HG03108 (cell line): Measurements from ENCODE around the gene ARHGEF33.
A peak's percentile ranks its signal among the peaks of the same experiment; 100 is the strongest.

Source experiments
- ATAC-seq: cut with Tn5 transposase; IDR thresholded peaks from one replicate; pipeline ENCODE4 v1.9.1; 2021; ENCODE audit warnings: moderate library complexity; ENCODE audit not compliant: unreplicated experiment

Gene ARHGEF33

DNA sequence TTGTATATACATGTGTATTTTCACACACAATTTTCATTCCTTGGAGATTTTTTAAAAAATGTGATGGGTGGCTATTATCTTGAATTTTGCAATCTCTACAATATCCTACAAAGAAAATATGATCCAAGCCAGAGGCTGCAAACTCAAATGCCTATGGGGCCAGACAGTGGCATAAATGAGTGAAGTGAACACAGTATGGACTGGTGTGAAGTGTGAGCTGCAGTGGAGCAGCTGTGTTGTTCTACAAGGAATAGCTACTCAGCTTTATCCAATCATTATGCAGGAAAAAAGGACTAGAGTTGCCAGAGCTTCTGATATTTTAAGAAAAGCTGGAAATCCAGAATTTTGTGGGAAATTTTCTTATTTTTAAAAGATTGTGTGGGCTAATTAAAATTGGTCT, 62.1 kb downstream of the ARHGEF33 start:
- no peak for ATAC-seq

DNA sequence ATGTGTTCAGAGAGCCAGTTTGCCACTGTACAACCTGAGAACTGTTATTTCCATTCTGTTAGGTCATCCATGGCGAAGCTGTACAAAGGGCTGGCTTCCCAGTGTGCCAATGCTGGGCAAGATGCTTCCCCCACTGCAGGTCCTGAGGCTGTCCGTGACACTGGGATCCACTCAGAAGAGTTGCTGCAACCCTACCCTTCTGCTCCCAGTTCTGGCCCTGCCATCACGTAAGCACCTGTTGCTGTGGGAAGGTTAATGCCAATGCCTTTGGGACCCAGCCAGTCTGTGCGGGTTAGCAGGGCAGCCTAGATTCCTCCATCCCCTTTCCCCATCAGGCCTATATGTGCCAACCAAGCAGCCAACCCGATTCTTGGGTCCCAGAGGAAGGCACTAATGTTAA, 68.3 kb downstream of the ARHGEF33 start:
- ATAC-seq: no peak

DNA sequence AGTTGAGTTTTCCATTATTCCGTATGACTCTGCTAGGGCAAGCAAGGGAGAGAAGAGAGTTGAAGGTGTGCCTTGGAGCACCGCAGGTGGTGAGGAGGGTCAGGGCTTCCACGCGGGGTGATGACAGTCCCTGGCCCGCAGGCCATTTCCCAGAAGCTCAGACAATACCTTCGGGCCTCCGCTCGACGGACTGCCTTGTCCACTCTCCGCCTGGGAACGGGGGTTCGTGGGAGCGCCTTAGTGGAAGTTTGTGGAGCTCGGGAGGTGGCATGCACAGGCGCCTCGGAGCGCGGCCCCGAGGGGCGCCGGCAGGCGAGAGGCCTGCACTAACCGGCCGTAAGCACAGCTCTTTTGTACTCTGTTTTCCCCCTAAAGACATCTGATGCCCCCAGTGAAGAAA, 69.8 kb downstream of the ARHGEF33 start:
- no peak for ATAC-seq

DNA sequence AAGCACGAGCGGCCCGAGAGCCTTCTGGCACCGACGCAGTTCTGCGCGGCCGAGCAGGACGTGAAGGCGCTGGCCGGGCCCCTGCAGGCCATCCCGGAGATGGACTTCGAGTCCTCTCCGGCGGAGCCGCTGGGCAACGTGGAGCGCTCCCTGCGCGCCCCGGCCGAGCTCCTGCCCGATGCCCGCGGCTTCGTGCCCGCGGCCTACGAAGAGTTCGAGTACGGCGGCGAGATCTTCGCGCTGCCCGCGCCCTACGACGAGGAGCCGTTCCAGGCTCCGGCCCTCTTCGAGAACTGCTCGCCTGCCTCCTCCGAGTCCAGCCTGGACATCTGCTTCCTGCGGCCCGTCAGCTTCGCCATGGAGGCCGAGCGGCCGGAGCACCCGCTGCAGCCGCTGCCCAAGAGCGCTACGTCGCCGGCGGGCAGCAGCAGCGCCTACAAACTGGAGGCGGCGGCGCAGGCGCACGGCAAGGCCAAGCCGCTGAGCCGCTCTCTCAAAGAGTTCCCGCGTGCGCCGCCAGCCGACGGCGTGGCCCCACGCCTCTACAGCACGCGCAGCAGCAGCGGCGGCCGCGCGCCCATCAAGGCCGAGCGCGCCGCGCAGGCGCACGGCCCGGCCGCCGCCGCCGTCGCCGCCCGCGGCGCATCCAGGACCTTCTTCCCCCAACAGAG, 70.4 kb downstream of the ARHGEF33 start:
- ATAC-seq: peak; percentile 67

DNA sequence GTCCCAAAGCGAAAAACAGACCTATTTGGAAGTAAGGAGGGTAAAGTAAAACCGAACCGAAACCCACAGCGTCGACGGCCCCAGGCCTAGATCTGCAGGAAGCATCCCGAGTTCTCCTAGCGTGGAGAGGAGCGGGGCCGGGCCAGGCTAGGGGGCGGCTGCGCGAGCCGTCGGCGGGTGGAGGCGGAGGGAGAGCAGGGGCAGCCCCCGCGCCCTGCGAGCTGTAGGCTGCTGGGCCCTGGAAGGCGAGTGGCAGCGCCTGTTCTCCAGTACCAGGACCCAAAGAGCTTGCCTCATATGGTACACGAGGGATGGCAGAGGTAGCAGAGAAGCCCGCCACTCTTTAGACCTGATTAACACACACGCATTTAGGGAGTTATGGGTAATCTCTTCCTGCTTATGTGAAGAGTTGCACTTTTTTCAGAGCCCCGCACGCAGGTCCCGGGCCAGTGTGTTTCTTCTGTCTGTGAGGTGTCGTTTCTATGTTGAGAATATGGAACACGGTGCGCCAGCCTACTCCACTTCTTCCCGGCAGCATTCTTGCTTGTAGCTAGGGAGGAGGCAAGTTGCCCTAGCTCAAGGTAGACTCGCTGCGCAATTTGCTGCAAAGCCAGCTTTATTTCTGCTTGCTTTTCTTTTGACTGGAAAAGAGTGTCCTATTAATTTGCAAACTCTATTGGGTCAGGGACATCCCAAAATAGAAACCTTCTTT, 71.1 kb downstream of the ARHGEF33 start:
- ATAC-seq: peak; percentile 11

DNA sequence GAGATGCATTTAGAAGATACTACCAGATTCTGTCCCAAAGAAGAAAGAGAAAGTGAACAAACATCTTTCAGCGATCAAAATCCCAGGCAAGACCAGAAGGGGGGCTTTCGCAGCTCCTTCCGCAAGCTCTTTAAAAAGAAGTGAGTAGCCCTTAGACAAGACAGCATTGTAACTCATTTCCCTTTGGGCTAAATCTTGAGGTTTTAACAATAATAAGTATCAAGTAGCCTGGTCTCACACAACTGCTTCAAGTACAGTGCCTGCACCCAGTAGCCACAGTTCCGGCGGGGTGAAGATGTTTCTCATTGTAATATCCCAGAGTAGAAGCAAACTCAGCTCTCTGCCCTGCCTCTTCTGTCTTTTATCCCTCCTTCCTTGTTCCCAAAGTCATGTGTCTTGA, 76.3 kb downstream of the ARHGEF33 start:
- ATAC-seq: no peak

DNA sequence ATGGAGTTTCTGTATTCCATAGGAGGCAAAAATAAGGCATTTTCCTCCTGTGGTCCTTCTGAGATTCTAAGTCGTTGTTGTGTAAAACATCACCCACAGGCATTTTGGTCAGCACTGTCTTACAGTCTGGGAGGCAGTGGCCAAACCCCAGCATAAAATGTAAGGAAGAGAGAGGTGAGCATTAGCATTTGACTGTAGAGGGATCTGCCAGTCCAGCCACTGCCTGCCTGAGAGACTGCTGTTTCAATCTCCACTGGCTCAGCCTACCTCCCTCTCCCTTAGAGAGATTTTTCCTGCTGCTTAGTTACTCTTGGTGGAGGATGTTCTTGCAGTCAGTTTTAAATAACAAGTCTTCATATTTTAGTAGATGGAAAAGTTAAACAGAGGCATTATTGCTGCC, 77.0 kb downstream of the ARHGEF33 start:
- no peak for ATAC-seq

DNA sequence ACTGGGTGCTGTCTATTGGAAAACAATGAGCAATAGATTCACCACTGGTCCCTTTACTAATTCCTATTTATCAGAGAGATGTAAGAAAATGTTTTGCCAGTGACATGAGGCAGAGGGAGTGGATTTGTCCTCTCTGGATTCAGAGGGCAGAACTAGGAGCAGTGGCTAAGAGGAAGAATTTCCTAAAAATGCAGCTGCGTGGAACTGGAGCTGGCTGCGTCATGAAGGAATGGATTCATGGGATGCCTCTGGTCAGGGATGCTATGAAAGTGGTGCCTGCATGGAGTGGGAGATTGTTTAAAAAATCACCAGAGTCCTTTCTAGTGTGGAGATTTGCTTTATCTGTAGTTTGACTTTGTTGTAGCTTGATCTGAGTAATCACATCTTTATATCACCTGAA, 78.3 kb downstream of the ARHGEF33 start:
- ATAC-seq: no peak

DNA sequence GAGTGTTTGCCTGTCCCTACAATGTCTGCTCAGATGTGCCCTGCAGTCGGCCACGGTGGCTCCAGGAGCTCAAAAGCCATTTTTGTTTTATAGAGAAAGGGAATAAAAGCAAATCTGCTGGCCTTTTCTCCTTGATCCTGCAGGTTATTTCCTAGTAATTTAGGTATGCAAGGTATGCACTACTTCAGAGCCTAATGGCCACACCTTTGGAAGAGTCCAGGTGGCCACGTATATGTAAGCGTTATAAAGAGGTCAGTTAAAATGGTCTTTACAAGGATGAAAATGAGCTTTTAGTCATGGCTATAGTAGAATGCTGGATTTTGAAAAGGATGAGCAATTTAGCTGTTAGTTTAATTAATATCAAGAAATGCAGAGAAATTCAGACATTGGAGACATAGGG, 81.7 kb downstream of the ARHGEF33 start:
- no peak for ATAC-seq

DNA sequence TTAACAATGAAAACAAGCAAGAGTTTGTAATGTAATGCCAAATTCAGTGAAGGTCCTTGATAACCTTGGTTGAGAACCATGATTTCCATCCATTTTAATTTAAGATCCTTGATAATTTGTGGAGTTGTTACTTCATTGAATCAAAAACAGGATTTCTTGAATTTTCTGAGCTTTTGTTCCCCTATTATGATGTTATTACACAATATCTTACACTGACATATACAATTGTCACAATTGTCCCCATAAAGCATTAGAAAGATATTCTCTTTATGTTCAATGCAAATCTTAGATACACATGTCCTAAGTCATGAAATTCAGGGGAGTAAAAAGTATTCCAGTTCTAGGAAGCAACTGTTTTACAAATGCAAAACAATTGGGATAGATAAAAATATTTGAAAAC, 83.6 kb downstream of the ARHGEF33 start:
- ATAC-seq: no peak

DNA sequence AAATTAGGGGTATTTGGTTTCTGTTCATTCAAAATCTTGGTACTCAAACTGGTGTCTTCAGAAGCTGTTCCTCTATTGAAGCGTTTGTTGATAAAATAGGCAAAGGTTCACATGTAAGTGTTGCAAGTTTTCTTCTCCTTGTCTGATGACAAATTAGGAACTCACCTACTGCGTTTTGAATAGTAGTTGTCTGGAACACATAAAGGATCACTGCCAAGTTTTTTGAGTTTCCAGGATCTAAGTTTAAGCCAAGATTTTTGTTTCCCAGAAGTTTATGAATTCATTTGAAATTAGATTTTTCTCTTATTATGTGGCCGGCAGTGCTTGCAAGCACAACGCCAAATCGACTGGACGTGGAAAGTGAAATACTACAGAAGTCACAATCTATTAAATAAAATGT, 85.4 kb downstream of the ARHGEF33 start:
- no peak for ATAC-seq

DNA sequence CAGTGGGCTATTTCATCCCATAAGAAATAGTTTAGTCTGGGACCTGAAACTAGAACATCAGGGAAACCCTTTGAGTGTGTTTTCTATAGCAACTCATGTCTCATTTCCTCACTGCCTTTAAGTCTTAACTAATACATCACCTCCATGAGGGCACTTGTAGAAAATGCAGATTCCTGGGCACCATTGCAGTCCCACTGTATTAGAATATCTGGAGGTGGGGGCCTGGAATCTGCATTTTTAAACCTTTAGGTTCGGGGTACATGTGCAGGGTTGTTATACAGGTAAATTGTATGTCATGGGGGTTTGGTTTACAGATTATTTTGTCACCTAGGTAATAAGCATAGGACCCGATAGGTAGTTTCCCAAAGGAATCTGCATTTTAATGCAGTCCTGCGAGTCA, 87.4 kb downstream of the ARHGEF33 start:
- no peak for ATAC-seq

DNA sequence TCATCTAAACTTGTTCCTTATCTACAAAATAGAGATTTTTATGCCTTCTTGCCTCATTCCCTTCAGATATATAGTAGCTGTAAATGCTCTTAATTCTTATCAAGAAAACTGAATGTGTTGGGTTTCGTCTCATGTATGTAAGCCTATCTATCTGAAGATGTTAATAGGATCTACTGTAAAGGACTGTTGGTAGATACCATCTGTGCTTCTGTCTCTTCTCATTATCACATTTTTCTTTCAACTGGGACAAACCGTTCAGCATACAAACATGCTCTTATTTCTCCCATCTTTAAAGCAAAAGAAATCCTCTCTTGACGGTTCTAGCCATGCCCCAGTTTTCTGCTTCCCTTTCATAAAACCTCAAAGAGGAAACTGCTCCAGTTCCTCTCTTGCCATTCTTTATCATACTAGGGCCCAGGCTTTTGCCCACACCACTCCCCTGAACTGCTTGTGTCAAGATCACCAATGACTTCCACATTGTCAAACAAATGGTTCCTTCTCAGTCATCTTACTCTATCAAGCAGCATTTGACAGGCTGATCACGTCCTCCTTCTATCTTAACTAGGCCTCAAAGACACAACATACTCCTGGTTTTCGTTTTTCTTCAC, 88.7 kb downstream of the ARHGEF33 start:
- no peak for ATAC-seq

DNA sequence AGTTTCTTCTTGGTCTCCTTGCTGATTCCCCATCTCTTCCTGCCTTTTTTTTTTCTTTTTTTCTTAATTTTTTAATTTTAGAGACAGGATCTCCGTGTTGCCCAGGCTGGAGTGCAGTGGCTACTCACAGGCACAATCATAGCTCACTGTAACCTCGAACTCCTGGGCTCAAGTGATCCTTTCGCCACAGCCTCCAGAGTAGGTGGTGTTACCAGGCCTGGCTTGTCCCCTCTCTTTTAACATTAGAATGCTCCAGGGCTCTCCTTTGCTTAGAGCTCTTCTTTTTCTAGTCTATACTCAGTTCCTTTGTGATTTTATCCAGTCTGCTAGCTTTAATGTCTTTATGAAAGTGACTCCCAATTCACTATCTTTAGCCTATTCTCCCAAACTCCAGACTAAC, 89.2 kb downstream of the ARHGEF33 start:
- ATAC-seq: no peak

DNA sequence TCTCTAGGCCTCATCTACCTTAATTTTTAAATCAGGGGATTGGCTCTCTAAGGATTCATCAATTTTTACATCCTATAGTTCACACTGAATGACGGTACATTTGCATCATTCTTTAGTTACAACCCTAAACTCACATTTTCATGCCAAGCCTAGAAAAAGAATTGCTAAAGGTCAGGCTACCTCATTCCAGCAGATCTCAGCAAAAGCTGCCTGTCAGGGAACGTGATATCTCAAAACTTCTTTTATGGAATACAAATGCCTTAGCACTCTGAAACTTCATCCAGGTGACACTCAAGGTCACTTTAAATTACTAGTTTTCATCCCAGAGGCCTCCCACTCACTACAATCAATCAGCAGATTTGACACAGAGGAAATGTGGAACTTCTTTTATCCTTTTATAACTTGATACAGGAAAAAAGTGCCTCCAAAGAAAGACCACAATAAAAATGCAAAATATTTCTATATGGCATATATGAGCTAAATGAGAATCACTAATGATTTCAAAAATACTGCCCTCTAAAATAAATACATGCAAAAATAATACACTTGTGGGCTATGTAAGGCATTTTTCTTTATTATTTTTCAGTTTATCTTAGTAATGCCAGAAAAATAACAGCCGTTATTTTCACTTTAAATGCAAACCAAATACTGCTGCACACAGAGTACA, 91.5 kb downstream of the ARHGEF33 start:
- no peak for ATAC-seq

DNA sequence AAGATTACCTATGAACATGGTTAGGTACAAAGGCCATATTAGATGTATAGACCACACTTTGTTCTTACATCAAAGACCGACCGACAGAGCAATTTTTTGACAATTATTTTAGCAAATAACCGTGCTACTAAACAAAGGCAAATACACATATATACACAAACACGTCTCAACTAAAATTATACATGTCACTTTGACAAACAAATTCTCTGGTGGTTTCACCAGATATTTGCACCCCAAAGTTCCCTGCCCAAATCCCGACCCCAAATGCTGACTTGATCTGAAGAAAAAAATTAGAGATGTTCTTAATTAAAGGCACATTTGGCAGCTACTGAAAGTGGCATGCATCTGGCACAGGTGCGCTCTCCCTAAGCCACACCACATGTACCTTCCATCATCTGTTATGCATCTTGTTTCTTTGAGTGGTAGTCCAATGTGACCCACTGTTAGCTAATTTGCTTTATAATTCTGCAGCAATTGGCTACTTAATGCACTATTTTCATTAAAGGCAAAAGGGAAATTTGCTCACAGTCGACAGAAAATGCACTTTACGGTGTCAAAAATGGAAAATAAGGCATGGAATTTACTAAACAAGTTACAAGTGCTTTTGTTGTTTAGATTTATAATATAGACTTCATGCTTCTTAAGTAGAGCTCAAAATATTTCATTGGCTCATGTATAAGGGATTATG, 92.1 kb downstream of the ARHGEF33 start:
- no peak for ATAC-seq

DNA sequence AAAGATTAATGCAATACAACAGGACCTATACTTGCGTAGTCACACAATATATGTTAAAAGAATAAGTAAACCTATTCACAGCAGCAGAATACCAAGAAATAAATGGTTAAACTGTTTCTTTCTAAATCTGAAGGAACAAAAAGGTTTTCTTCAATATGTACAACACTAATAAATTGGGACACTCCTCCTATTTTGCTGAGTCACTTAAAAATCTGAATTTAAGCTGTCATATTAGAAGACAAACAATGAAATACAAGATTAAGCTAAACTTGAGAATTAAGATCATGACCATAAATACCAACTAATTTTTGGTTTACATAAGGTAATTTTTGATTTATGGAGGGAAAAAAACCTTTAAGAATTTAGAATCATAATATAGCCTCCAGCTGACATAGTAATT, 92.8 kb downstream of the ARHGEF33 start:
- ATAC-seq: no peak

DNA sequence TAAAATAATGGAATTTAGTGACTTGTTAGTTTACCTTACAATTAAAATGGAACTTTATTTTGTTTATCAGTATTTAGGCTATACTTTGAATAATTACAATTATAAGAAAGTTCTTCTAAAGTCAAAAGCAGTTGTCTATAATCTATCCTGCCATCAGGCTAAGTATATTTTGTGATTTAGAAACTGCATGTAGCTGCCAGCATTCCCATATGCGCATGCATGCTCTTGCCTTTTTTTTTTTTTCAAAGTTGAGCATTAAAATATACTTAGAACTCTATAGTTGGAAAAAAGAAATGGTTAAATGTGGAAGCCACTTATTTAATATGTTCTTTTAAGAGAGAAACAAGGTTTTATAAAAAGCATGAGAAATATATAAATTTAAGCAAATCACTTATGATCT, 99.0 kb downstream of the ARHGEF33 start:
- ATAC-seq: no peak

DNA sequence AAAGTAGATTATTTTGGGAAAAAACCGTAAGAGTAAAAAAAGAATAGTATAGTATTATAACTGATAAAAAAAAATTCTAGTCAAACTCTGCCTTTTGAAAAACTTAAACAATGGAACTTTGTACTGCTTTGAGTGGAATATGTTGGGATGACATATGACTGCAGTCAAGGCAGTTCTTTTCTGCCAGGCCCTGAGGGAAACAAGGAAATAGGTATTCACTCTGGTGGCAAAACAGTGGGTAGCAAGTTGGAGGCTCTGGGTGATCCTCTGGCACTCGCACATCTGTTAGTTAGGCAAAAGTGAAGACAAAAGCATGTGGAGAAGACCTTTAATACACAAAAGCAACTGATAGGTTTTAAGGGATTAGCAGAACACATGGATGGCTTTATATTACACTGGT, 102.2 kb downstream of the ARHGEF33 start:
- no peak for ATAC-seq

DNA sequence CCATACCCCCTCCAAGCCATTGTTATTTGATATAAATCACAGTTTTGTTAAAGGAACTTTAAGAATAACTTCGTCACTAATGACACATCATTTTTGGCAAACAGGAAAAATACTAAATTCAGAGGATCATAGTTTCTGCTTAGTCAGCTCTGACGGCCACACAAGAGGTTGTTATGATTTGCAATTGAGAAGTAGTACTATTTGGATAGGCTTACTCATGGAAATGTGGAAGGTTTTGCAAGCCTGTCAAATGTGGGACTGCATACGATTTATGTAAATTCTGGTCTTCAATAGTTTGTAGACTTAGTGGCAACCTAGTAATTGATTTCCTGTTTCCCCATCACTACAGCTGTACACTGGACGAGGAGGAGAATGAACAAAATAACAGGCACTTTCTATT, 108.1 kb downstream of the ARHGEF33 start:
- ATAC-seq: no peak

DNA sequence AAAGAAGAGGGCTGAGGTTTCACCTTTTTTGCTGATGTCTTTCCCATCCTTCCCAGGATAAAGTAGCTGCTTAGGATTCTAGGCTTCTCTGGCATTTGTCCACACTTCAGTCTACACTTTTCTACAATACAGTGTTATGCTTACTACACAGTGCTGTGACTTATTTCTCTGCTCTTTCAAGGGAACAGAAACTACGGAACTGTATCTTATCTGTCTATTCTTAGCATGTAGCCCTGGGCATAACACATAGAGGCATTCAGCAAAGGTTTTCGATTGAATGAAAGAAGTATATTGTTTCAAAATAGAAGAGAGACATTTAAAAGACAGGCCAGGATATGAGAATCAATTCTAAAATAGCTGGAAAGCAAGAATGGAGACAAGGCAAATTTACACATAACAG, 110.9 kb downstream of the ARHGEF33 start:
- ATAC-seq: no peak
